GM18498 (cell line): ENCODE results near the gene MLYCD.

Experiments used
- ATAC-seq: cut with Tn5 transposase; IDR thresholded peaks from one replicate; pipeline ENCODE4 v1.9.1; 2021; ENCODE audit warnings: mild to moderate bottlenecking, moderate library complexity; ENCODE audit not compliant: unreplicated experiment

MLYCD gene

GRCh38 chr16:83968891-83969649 lies 70.2 kb downstream of the MLYCD start:
- ATAC-seq = no peak

DNA sequence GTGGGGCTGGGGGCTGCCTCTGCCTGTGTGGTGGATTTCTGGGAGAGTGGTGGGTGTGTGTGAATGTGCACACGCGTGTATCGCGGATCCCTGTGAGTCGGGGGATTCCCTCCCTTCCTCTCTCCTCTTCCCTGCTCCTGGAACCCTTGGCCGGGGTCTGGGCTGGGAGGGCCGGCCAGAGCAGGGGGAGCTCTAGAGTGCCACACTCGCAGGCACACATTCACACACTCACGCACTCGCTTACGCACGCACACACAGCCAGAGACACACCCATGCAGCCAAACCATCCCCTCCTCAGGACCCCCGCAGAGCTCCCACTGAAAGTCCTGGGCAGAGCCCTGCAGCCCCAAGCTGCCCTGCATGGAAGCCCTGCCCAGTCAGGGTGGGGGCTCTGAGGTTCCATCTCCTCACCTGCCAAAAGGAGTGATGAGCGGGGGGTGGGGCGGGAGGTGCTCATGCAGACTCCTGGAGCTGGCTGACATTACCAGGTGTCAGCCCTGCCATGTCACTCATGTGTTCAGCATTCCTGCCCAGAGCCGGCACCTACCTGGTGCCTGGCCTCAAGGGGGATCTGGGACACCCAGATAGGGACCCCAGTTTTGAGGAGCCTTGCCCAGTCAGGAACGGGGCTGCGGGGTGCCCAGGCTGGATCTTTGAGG lies 71.0 kb downstream of the MLYCD start:
- ATAC-seq = no peak

DNA sequence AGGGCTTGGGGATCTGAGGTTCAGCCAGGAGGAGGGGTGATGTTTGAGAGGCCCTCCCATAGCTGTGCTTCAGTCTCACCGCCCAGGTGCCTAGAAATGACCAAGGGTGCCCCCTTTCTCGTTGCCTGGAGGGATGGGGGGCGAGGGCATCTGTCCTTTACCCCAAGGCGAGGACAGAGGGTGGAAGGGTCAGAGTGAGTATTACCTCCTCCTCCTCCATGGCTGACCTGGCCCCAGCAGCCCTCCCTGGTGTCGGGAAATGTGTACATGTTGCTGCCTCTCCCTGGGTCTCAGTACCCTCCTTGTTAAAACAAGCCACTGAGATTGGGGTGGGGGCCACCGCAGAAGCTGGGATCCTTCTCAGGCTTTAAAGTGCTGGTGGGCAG lies 71.5 kb downstream of the MLYCD start:
- ATAC-seq = no peak

- no peak for ATAC-seq
These were observed 72.5 kb downstream of the MLYCD start for GRCh38 chr16:83971165-83972130.

DNA sequence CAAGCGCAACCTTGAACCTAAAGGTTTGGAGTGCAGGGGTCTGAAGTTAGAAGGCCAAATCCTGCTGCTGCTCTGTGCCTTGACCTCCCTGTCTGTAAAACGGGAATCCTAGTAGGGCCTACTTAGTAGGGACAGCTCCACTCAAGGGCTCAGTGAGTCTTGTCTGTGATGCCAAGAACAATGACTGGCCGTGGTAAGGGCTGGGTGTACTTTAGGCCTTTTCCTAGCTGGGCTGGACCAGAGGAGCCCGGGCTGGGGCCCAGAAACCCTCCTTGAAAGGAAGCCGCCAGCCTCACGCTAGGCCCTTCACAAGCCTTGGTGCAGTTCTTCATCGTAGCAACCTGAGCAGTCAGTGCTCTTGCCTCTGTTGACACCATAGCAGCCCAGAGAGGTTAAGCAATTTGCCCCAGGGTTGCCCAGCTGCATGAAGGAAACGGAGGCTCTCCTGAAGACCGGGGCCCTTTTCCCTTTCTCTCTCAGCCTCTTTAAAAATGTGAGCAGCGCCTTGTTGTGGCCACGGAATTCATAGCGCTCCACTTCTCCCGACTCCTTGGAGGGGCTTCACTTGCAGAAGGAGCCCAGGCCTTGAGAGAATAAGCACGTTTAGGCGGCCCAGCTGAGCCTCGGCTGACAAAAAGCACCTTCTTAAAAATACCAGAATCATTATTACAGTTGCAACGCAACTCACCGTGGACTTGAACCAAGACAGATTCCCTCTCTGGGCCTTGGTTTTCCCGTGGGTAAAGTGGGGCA lies 73.5 kb downstream of the MLYCD start:
- no peak for ATAC-seq

GRCh38 chr16:83973077-83973476 lies 74.2 kb downstream of the MLYCD start:
- no peak for ATAC-seq

DNA sequence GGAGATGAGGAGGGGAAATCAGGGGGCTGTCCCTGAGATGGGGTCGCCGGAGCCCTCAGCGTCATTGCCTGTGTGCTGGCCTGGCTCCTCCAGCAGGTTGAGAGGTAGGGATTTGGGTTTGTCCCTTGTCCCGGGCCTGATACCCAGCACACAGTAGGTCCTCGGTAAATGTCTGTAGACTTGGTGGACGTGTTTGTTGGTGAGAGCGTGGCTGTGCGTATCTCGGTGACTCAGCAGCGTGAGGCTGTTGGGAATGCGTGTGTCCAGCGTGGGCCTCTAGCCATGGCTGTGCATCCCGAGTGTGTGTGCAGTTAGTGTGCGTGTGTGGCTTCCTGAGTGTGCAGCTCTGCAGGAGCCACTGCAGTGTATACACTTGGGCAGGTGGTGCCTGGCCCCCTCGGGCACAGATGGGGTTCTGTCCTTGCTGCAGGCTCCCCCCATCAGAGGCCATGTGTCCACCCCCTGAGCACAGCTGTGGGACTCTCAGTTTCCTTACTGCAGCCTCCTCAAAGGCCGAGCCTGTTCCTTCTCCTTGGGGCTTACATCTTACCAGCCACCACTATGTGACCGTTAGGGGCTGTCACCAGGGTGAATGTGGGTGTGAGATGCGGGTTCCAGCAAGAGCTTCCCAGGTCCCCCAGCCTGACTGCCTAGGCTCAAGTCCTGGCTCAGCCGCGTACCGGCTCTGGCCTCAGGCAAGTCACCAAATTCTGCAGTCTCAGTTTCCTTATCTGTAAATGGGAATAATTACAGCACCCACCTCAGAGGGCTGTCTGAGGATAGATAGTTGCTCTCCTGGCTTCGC lies 74.9 kb downstream of the MLYCD start:
- no peak for ATAC-seq

DNA sequence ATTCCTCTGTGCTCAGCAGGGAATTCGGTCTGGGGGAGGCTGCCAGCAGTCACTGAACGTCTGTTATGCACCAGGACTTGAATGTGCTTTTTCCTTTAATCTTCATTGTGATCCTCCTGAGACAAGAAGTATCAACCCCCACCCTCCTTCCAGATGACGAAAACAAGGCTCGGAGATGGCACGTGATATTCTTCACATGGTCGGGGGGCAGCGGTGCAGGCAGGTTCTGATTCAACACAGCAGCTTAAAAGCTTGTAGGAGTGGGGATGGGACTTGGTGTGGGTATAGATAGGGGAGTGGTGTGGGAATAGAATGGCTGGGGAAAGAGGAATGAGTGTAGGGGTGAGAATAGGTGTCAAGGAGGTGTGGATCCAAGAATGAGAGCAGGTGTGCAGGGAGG lies 75.6 kb downstream of the MLYCD start:
- no peak for ATAC-seq

DNA sequence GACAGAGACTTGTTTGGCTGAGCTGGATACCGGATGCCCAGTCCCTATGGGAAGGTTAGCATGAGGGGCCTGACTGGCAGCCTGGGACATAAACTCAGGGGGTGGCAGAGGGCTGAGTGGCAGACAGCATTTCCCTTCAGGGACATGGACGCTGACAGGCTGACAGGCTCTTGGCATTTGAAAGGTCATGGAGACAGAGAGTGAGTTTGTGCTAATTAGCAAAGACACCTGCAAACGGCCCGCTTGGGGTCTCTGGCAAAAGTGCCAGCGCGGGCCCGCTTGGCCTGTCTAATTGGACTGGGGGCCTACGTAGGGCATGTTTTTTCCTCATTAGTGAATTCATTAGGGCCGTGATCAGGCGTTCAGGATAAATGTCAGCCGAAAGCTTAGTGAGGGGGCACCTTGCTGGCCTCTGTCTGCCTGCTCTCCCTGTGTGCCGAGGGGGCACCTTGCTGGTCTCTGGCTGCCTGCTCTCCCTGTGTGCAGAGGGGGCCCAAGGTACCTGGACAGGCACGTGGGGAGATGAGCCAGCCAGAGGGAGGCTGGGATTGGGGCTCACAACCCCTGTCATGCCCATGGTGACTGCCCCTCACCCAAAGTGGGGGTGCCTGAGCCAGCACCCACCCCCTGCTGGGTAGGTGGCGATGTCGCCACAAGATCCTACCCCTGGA lies 76.8 kb downstream of the MLYCD start:
- no peak for ATAC-seq
